Measurements from ENCODE around the gene SENP2. TPM values are rescaled to one million over a fixed set of nuclear protein-coding genes. Genes with fewer than 3 reads are reported as not detected.
"Not testable (repeated sequence)": the region's sequence is repeated elsewhere in the genome, so short reads cannot be mapped to it uniquely, and the experiment has no call there.

The SENP2 gene
- total RNA-seq, 2 experiments from 2014 or later: 32.8 to 33.6 TPM

DNA sequence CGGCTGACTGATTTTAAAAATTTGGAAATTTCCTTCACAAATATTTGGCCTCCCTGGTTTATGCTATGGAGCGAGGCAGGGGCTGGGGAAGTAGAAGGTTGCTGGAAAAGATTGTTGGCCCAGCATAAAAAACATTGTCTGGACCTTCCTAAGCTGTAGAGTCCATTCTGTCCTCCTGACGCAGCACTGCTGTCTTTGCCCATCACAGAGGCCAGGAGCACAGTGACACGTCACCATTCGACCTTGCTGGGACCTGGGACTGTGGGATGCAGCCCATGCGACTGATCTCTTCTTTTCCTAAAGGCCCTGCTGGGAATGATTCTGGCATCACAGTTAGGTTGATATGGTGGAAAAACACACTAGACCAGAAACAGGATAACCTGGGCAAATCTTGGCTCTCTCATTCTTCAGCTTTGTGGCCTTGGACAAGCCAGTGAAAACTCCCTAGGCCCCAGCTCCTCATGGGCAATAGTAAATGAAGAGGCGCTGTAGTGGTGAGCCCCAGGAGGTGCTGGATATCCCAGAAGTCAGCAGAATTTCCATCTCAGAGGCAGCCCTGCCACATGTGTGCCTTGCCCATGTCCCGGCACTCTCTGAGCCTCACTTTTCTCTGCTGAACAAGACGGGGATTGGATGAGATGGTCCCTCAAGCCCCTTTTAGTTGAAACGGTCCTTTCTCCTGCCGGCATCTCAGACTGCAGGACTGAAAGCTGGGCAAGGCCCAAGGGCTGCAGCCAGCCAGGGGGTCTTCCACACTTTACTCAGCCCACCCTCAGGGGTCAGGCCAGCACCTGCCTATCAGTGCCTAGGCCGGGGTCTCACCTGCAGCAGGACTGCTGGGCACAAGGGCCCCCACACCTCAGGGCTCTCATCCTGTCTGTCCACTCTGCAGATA lies 69.6 kb downstream of the SENP2 start:
- H3K4me3 Mint-ChIP-seq: no peak overlapping the region
- H3K27ac Mint-ChIP-seq: no peak overlapping the region
- no peaks in the 10 kb centered on the region for H3K36me3 Mint-ChIP-seq (ENCODE audit: low read depth)
- H3K27me3 Mint-ChIP-seq: no peaks in the 10 kb centered on the region
- ChIA-PET CTCF (interaction anchor here (5.5 kb wide), 1 partner anchor 112 kb away, joined by 77 read pairs; no protein-coding TSS in a partner anchor), POLR2A (no interaction called here)
- H3K4me1 Mint-ChIP-seq: peaks cover 12% of the 10 kb centered on the region
- H3K9me3 Mint-ChIP-seq: no peaks in the 10 kb centered on the region
- no peak for DNase-seq

DNA sequence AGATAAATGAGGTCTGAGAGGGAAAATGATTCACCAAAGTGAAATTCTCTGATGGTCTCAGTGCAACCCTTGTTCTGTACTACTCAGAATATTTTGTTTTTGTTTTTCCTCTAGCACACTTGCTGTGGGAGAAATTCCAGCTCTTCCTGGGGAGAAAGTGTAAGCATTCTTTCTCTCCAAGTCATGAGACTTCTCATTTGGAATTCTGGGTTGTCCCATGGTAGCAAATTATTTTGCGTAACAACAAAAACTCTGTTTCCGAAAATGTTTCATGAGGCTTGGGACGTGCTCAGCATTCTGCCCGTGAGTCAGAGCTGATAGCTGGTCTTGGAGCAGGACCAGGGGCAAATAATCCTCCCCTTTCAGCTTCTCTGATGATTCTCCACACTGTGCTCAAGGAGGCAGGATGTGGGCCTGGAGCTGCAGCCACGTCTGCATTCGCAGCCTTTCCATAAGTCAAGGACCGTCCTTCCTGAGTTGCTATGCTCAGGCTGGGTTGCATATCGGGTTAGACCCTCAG lies 70.3 kb downstream of the SENP2 start:
- H3K9me3 Mint-ChIP-seq: no peaks in the 10 kb centered on the region
- ChIA-PET POLR2A (no interaction called here), CTCF (interaction anchor here (5.5 kb wide), 1 partner anchor 111 kb away, joined by 77 read pairs; no protein-coding TSS in a partner anchor)
- H3K27me3 Mint-ChIP-seq: no peaks in the 10 kb centered on the region
- no peak for DNase-seq
- H3K4me3 Mint-ChIP-seq: no peak overlapping the region
- peaks cover 12% of the 10 kb centered on the region for H3K4me1 Mint-ChIP-seq
- H3K36me3 Mint-ChIP-seq (ENCODE audit: low read depth): no peaks in the 10 kb centered on the region
- H3K27ac Mint-ChIP-seq: no peak overlapping the region

DNA sequence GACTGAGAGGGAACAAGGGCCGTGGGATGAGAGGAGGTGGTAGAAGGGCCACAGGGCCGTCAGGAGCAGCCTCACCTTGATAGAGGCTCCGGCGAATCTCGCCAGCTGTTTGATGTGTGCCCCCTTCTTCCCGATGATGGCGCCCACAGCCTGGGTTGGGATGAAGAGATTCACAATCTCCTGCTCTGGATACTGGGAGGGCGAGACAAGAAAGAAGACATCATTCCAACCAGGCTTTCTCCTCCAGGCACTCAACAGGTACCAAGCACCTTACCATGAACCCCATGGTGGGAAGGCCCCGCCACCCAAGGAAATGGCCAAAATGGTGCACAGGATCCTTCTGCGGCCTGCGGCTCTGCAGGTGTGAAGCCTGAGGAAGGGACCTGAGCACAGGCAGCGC lies 71.1 kb downstream of the SENP2 start:
- Mint-ChIP-seq H3K4me1 (peaks cover 12% of the 10 kb centered on the region), H3K27ac (no peak overlapping the region), H3K9me3 (no peaks in the 10 kb centered on the region), H3K36me3 (ENCODE audit: low read depth) (no peaks in the 10 kb centered on the region), H3K4me3 (no peak overlapping the region), H3K27me3 (peaks cover 5% of the 10 kb centered on the region)
- CTCF ChIA-PET: interaction anchor here (5.5 kb wide), 1 partner anchor 110 kb away, joined by 77 read pairs; no protein-coding TSS in a partner anchor
- DNase-seq: no peak
- POLR2A ChIA-PET: no interaction called here

DNA sequence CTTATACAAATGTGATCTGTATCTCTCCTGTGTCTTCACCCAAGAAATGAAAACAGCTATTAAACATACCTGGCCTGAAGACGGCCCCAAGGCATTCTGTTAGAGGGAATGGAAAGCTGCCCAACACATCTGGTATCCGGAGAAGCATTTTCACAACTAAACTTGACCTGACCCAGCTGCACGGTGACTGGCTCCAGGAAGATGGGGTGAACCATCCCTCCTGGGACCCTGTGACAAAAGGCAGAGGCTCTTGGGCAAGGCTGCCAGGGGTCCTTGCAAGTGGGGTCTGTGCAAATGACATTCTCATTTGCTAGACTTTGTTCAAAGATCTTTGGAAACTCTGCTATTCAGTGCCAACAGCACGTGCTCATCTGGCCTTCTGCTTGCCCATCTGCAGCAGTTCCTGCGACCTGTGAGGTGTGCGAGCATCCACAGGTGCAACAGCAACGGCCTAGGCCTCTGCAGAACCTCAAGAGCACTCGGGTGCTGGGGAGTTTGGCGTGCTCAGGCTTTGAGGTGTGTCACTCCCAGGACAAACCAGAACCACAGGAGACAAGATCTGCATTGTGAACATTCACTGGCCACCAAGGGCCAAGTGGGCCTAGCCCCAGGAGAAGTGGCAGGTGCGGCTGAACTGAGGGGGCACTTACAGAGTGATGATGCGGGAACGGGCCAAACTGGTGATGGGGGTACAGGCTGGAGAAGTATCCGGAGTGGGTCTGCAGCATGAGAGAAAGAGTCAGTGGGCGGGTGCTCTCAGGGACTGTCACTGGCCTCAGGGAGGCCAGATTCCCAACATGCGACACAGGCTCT lies 71.8 kb downstream of the SENP2 start:
- Mint-ChIP-seq H3K4me1 (peaks cover 12% of the 10 kb centered on the region), H3K27me3 (peaks cover 7% of the 10 kb centered on the region), H3K27ac (no peak overlapping the region), H3K36me3 (ENCODE audit: low read depth) (no peaks in the 10 kb centered on the region), H3K4me3 (no peak overlapping the region), H3K9me3 (no peaks in the 10 kb centered on the region)
- POLR2A ChIA-PET: no interaction called here
- CTCF ChIA-PET: interaction anchor here (1.7 to 5.5 kb wide), 2 partner anchors 20 to 110 kb away, joined by 6 to 77 read pairs; no protein-coding TSS in a partner anchor
- DNase-seq: no peak

DNA sequence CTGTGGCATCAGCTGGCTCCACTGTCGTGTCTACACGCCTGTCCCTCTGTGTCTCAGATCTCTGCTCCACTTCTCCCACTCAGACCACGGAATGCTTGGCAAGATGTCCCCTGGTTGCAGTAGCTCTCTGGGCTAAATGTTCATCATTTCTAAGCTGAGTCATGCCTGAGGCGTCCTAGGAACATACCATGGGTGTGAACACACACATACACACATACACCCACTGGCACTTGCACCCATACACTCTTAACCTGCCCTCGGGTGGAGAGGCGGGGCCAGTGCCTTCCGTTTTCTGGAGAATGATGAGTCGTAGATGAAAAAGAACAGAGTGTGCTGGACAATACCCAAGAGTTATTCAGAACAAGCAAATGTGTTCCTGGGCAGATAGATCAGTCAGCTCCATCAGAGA lies 72.4 kb downstream of the SENP2 start:
- H3K4me1 Mint-ChIP-seq: peaks cover 12% of the 10 kb centered on the region
- no peaks in the 10 kb centered on the region for H3K36me3 Mint-ChIP-seq (ENCODE audit: low read depth)
- peaks cover 12% of the 10 kb centered on the region for H3K27me3 Mint-ChIP-seq
- H3K27ac Mint-ChIP-seq: no peak overlapping the region
- ChIA-PET CTCF (interaction anchor here (0.7 to 5.5 kb wide), 8 partner anchors 19 to 323 kb away, joined by 3 to 77 read pairs (median 7); no protein-coding TSS in a partner anchor), POLR2A (no interaction called here)
- no peak for DNase-seq
- H3K9me3 Mint-ChIP-seq: no peaks in the 10 kb centered on the region
- no peak overlapping the region for H3K4me3 Mint-ChIP-seq

DNA sequence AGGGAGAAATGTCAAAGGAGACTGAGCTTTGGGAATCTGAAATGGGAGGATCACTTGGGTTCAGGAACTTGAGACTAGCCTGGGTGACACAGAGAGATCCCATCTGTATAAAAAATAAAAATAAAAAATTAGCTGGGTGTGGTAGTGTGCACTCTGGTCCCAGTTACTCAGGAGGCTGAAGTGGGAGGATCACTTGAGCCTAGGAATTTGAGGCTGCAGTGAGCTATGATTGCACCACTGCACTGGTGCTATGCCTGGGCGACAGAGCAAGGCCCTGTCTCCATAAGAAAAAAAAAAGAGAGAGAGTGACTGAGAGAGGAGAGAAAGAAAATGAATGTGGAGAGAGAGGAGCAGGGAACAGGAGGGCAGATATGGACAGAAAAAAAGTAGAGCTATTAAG lies 72.8 kb downstream of the SENP2 start:
- POLR2A ChIA-PET: interaction anchor here (0.8 kb wide), 1 partner anchor 49 kb away, joined by 4 read pairs; no protein-coding TSS in a partner anchor
- peaks cover 12% of the 10 kb centered on the region for H3K4me1 Mint-ChIP-seq
- DNase-seq: no peak
- H3K9me3 Mint-ChIP-seq: no peaks in the 10 kb centered on the region
- H3K36me3 Mint-ChIP-seq (ENCODE audit: low read depth): no peaks in the 10 kb centered on the region
- H3K27ac Mint-ChIP-seq: no peak overlapping the region
- H3K27me3 Mint-ChIP-seq: peaks cover 13% of the 10 kb centered on the region
- CTCF ChIA-PET: interaction anchor here (0.7 to 5.5 kb wide), 9 partner anchors 9 to 323 kb away, joined by 3 to 77 read pairs (median 8); no protein-coding TSS in a partner anchor
- no peak overlapping the region for H3K4me3 Mint-ChIP-seq

DNA sequence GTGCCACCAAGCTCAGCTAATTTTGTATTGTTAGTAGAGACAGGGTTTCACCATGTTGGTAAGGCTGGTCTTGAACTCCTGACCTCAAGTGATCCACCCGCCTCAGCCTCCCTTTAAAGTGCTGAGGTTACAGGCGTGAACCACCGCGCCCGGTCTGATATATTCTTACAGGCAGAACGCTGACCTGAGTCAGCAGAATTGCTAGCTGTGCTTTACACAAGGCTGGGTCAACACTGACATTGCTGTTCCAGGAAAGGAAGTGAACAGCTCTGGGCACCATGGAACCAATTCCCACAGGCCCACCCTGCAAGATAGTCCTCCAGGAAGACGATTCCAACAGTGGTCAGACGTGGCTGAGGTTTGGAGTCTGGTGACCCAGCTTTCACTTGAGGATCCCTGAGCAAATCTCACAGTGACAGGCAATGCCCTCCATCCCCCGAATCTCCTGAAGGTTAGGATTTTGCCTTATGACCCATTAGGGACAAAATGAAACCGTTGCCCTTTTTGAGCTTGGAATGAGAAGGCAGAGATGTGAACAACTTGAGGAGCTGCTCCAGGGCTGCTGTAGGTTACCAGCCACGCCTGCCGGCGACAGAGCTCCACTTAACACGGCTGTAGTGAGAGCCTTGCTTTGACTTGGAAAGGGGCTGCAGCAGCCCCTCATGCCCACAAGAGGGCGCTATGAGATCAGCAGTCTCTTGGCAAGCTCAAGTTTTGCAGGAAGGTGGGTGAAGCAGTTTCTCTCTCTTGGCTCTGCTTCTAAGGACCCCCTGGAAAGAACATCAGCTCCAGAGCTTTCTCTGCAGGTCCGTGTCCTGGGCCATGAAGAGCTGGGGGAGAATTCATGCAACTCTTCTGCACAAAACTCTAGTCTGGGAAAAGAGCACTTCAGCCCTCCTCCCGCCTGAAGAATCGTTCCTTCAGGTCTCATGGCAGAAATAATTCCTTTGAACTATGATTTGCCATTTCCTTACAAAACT lies 74.1 kb downstream of the SENP2 start:
- POLR2A ChIA-PET: interaction anchor here (1.1 to 1.2 kb wide), 3 partner anchors 12 to 108 kb away, joined by 3 to 5 read pairs (median 4); partner anchors contain the start of gene SENP2
- no peak overlapping the region for H3K27ac Mint-ChIP-seq
- peaks cover 12% of the 10 kb centered on the region for H3K4me1 Mint-ChIP-seq
- H3K9me3 Mint-ChIP-seq: no peaks in the 10 kb centered on the region
- no peak overlapping the region for H3K4me3 Mint-ChIP-seq
- peak; percentile 72 for DNase-seq
- peaks cover 23% of the 10 kb centered on the region for H3K27me3 Mint-ChIP-seq
- no peaks in the 10 kb centered on the region for H3K36me3 Mint-ChIP-seq (ENCODE audit: low read depth)
- CTCF ChIA-PET: interaction anchor here (0.5 to 5.5 kb wide), 50 partner anchors 8 to 1061 kb away, joined by 3 to 77 read pairs (median 4); partner anchors contain the start of genes SENP2 and TRA2B

DNA sequence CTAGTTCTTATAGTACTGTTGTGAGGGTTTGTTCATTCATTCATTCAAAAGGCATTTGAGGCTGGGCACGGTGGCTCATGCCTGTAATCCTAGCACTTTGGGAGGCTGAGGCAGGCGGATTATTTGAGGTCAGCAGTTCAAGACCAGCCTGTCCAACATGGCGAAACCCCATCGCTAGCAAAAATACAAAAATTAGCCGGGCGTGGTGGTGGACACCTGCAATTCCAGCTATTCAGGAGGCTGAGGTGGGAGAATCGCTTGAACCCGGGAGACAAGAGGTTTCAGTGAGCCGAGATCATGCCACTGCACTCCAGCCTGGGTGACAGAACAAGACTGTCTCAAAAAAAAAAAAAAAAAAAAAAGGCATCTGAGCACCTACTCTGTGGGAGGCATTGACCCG lies 75.2 kb downstream of the SENP2 start:
- POLR2A ChIA-PET; H3K36me3 Mint-ChIP-seq (ENCODE audit: low read depth); DNase-seq; H3K9me3 Mint-ChIP-seq; H3K4me3 Mint-ChIP-seq; H3K27ac Mint-ChIP-seq: not testable (repeated sequence)
- CTCF ChIA-PET: interaction anchor here (0.6 to 5.5 kb wide), 21 partner anchors 9 to 1345 kb away, joined by 3 to 77 read pairs (median 7); no protein-coding TSS in a partner anchor
- Mint-ChIP-seq H3K27me3 (peaks cover 23% of the 10 kb centered on the region), H3K4me1 (peaks cover 12% of the 10 kb centered on the region)

DNA sequence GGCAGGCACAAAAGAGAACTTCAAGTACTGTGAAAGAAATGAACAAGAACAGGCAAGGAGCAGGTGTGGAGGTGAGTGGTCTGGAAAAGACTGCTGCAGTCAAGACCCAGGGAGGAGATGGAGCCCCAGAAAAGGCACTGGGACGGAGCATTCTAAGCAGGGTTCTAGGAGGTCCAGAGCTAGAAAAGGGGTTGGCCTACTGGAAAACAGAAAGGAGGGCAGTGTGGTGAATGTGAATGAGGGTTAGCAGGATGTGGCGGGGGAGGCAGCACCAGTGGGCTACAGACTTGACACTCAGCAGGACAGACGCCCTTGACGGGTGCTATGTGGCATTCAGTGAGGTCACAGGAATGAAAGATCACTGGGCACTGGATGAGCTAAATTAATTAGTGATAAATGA lies 75.7 kb downstream of the SENP2 start:
- POLR2A ChIA-PET: no interaction called here
- Mint-ChIP-seq H3K27me3 (peaks cover 23% of the 10 kb centered on the region), H3K27ac (no peak overlapping the region), H3K4me3 (no peak overlapping the region), H3K4me1 (peaks cover 12% of the 10 kb centered on the region), H3K36me3 (ENCODE audit: low read depth) (no peaks in the 10 kb centered on the region), H3K9me3 (no peaks in the 10 kb centered on the region)
- DNase-seq: no peak
- CTCF ChIA-PET: interaction anchor here (0.6 to 2.6 kb wide), 7 partner anchors 10 to 1340 kb away, joined by 3 to 46 read pairs (median 7); no protein-coding TSS in a partner anchor

DNA sequence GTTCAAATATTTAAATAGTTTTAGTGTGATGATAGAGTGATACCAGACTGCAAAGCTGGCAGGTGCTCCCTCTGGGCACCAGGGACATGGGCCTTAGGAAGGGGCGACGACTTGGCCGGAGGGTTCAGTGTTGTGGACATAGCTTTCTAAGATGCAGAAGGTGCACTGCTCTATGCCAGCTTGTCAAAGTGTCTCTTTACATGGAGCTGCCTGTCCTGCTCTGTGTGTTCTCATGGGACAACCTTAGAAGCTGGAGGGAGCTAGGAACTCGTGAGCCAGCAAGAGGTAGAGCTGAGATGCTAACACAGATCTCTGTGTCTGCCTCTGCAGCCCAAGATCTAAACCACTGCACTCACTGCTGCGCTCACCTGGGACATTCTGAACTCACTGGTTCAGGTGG lies 77.8 kb downstream of the SENP2 start:
- H3K4me3 Mint-ChIP-seq: no peak overlapping the region
- H3K9me3 Mint-ChIP-seq: no peaks in the 10 kb centered on the region
- ChIA-PET CTCF (no interaction called here), POLR2A (no interaction called here)
- H3K4me1 Mint-ChIP-seq: peaks cover 8% of the 10 kb centered on the region
- H3K27me3 Mint-ChIP-seq: peaks cover 33% of the 10 kb centered on the region
- no peak overlapping the region for H3K27ac Mint-ChIP-seq
- DNase-seq: no peak
- H3K36me3 Mint-ChIP-seq (ENCODE audit: low read depth): no peaks in the 10 kb centered on the region

DNA sequence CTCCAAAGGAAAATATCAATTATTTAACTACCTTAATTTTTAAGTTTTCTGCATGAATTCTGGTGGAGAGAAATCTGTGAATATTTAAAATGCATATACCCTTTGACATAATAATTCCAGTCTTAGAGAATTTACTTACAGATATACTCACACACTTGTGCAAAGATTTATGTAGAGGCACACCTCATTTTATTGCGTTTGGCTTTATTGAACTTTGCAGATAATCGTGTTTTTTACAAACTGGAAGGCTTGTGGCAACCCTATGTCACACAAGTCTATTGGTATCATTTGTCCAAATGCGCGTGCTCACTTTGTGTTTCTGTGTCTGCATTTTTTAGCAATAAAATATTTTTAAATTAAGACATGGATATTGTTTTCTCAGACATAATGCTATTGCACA lies 81.5 kb downstream of the SENP2 start:
- Mint-ChIP-seq H3K4me3 (no peak overlapping the region), H3K36me3 (ENCODE audit: low read depth) (no peaks in the 10 kb centered on the region), H3K4me1 (no peaks in the 10 kb centered on the region), H3K27ac (no peak overlapping the region), H3K27me3 (peaks cover 31% of the 10 kb centered on the region), H3K9me3 (no peaks in the 10 kb centered on the region)
- ChIA-PET POLR2A (no interaction called here), CTCF (interaction anchor here (1.9 kb wide), 1 partner anchor 8 kb away, joined by 11 read pairs; no protein-coding TSS in a partner anchor)
- no peak for DNase-seq

Measured in activated CD4-positive, alpha-beta memory T cell treated with anti-CD3 and anti-CD28 coated beads, Interleukin-2, amount 10 ng/mL, durations not matched to agents 7 days and 5 days (primary cell).